ENCODE measurements around the gene NUP205.
"Not testable (repeated sequence)": the region's sequence is repeated elsewhere in the genome, so short reads cannot be mapped to it uniquely, and the experiment has no call there.

NUP205 gene

GRCh38 chr7:135600226-135600625, 42.5 kb downstream of the NUP205 start:
- FAIRE-seq (no peak), DNase-seq (ENCODE audit: insufficient read length, low spot score) (no peak)
- TF ChIP-seq PAX5 (IDR thresholded peaks at IDR 0.05; ENCODE audit: insufficient read depth, low read length, severe bottlenecking) = no peak
- no peak for TF ChIP-seq POLR2A (IDR thresholded peaks at IDR 0.05; ENCODE audit: low read depth, low read length)
- no peak for TF ChIP-seq POU2F2 (IDR thresholded peaks at IDR 0.05; ENCODE audit: low read depth, low read length)
- TF ChIP-seq POLR2AphosphoS5 (IDR thresholded peaks at IDR 0.05; ENCODE audit: low read depth, low read length) = no peak
- no peak for TF ChIP-seq SPI1 (IDR thresholded peaks at IDR 0.05; ENCODE audit: low read depth, low read length)
- no peak for TF ChIP-seq TAF1 (IDR thresholded peaks at IDR 0.05; ENCODE audit: low read depth, low read length)

GRCh38 chr7:135601182-135601581, 43.5 kb downstream of the NUP205 start:
- no peak for FAIRE-seq
- no peak for TF ChIP-seq POLR2A (IDR thresholded peaks at IDR 0.05; ENCODE audit: low read depth, low read length)
- TF ChIP-seq TAF1 (IDR thresholded peaks at IDR 0.05; ENCODE audit: low read depth, low read length) = no peak
- no peak for TF ChIP-seq POLR2AphosphoS5 (IDR thresholded peaks at IDR 0.05; ENCODE audit: low read depth, low read length)
- no peak for TF ChIP-seq PAX5 (IDR thresholded peaks at IDR 0.05; ENCODE audit: insufficient read depth, low read length, severe bottlenecking)
- no peak for TF ChIP-seq POU2F2 (IDR thresholded peaks at IDR 0.05; ENCODE audit: low read depth, low read length)
- no peak for TF ChIP-seq SPI1 (IDR thresholded peaks at IDR 0.05; ENCODE audit: low read depth, low read length)

GRCh38 chr7:135602304-135602703, 44.6 kb downstream of the NUP205 start:
- no peak for FAIRE-seq
- TF ChIP-seq SPI1 (IDR thresholded peaks at IDR 0.05; ENCODE audit: low read depth, low read length) (no peak), POU2F2 (IDR thresholded peaks at IDR 0.05; ENCODE audit: low read depth, low read length) (no peak), PAX5 (IDR thresholded peaks at IDR 0.05; ENCODE audit: insufficient read depth, low read length, severe bottlenecking) (no peak), POLR2A (IDR thresholded peaks at IDR 0.05; ENCODE audit: low read depth, low read length) (no peak), TAF1 (IDR thresholded peaks at IDR 0.05; ENCODE audit: low read depth, low read length) (no peak), POLR2AphosphoS5 (IDR thresholded peaks at IDR 0.05; ENCODE audit: low read depth, low read length) (no peak)
- no peak for DNase-seq (ENCODE audit: insufficient read length, low spot score)

More at GRCh38 chr7:135601182-135601581, 43.5 kb downstream of the NUP205 start:
- DNase-seq (ENCODE audit: insufficient read length, low spot score) = no peak

GRCh38 chr7:135616136-135616535, 58.4 kb downstream of the NUP205 start:
- FAIRE-seq = no peak
- no peak for DNase-seq (ENCODE audit: insufficient read length, low spot score)
- TF ChIP-seq POU2F2 (IDR thresholded peaks at IDR 0.05; ENCODE audit: low read depth, low read length) = no peak

- TF ChIP-seq TAF1 (IDR thresholded peaks at IDR 0.05; ENCODE audit: low read depth, low read length) (no peak), POLR2AphosphoS5 (IDR thresholded peaks at IDR 0.05; ENCODE audit: low read depth, low read length) (no peak), POU2F2 (IDR thresholded peaks at IDR 0.05; ENCODE audit: low read depth, low read length) (no peak), POLR2A (IDR thresholded peaks at IDR 0.05; ENCODE audit: low read depth, low read length) (no peak), PAX5 (IDR thresholded peaks at IDR 0.05; ENCODE audit: insufficient read depth, low read length, severe bottlenecking) (no peak), SPI1 (IDR thresholded peaks at IDR 0.05; ENCODE audit: low read depth, low read length) (no peak)
- DNase-seq (ENCODE audit: insufficient read length, low spot score) (no peak), FAIRE-seq (no peak)
Observed at GRCh38 chr7:135617781-135618180, 60.1 kb downstream of the NUP205 start.

- DNase-seq (ENCODE audit: insufficient read length, low spot score) (no peak), FAIRE-seq (no peak)
- TF ChIP-seq TAF1 (IDR thresholded peaks at IDR 0.05; ENCODE audit: low read depth, low read length) (no peak), POLR2A (IDR thresholded peaks at IDR 0.05; ENCODE audit: low read depth, low read length) (no peak), POU2F2 (IDR thresholded peaks at IDR 0.05; ENCODE audit: low read depth, low read length) (no peak), SPI1 (IDR thresholded peaks at IDR 0.05; ENCODE audit: low read depth, low read length) (no peak), POLR2AphosphoS5 (IDR thresholded peaks at IDR 0.05; ENCODE audit: low read depth, low read length) (no peak), PAX5 (IDR thresholded peaks at IDR 0.05; ENCODE audit: insufficient read depth, low read length, severe bottlenecking) (no peak)
Observed at GRCh38 chr7:135618510-135618909, 60.8 kb downstream of the NUP205 start.

- DNase-seq (ENCODE audit: insufficient read length, low spot score) = no peak
- no peak for FAIRE-seq
Observed at GRCh38 chr7:135620447-135620846, 62.7 kb downstream of the NUP205 start.

GRCh38 chr7:135620980-135621850, 63.5 kb downstream of the NUP205 start:
- FAIRE-seq (no peak), DNase-seq (ENCODE audit: insufficient read length, low spot score) (no peak)
- no peak for TF ChIP-seq PAX5 (IDR thresholded peaks at IDR 0.05; ENCODE audit: insufficient read depth, low read length, severe bottlenecking)
- no peak for TF ChIP-seq POU2F2 (IDR thresholded peaks at IDR 0.05; ENCODE audit: low read depth, low read length)
- no peak for TF ChIP-seq POLR2A (IDR thresholded peaks at IDR 0.05; ENCODE audit: low read depth, low read length)
- no peak for TF ChIP-seq TAF1 (IDR thresholded peaks at IDR 0.05; ENCODE audit: low read depth, low read length)
- TF ChIP-seq SPI1 (IDR thresholded peaks at IDR 0.05; ENCODE audit: low read depth, low read length) = no peak
- TF ChIP-seq POLR2AphosphoS5 (IDR thresholded peaks at IDR 0.05; ENCODE audit: low read depth, low read length) = no peak

More at GRCh38 chr7:135620447-135620846, 62.7 kb downstream of the NUP205 start:
- no peak for TF ChIP-seq POLR2AphosphoS5 (IDR thresholded peaks at IDR 0.05; ENCODE audit: low read depth, low read length)
- no peak for TF ChIP-seq POU2F2 (IDR thresholded peaks at IDR 0.05; ENCODE audit: low read depth, low read length)
- no peak for TF ChIP-seq POLR2A (IDR thresholded peaks at IDR 0.05; ENCODE audit: low read depth, low read length)
- no peak for TF ChIP-seq SPI1 (IDR thresholded peaks at IDR 0.05; ENCODE audit: low read depth, low read length)
- TF ChIP-seq PAX5 (IDR thresholded peaks at IDR 0.05; ENCODE audit: insufficient read depth, low read length, severe bottlenecking) = no peak
- TF ChIP-seq TAF1 (IDR thresholded peaks at IDR 0.05; ENCODE audit: low read depth, low read length) = no peak

GRCh38 chr7:135634191-135634878, 76.6 kb downstream of the NUP205 start:
- DNase-seq (ENCODE audit: insufficient read length, low spot score) (no peak), FAIRE-seq (no peak)
- no peak for TF ChIP-seq SPI1 (IDR thresholded peaks at IDR 0.05; ENCODE audit: low read depth, low read length)

GRCh38 chr7:135639690-135640089, 82.0 kb downstream of the NUP205 start:
- DNase-seq (ENCODE audit: insufficient read length, low spot score) = not testable (repeated sequence)

More at GRCh38 chr7:135639690-135640089, 82.0 kb downstream of the NUP205 start:
- FAIRE-seq = not testable (repeated sequence)

All from GM12891 (cell line).